Fibroblast of lung (primary cell): ENCODE results near the gene UCHL3.

Experiments used
- EZH2 ChIP-seq: IDR thresholded peaks from 2 replicates; pipeline ENCODE4 v1.5.1; 2012; ENCODE audit warnings: low read length, control low read depth, mild to moderate bottlenecking; ENCODE audit errors: missing control alignments
- TF ChIP-seq, protein P1 (sequence below), 2 donors: IDR thresholded peaks in 1 of 2; conservative IDR thresholded peaks in 1 of 2; 1 replicate in 1 of 2; 2 replicates in 1 of 2; pipeline ENCODE4 v1.5.1; 2011 to 2012; ENCODE audit warnings: low read length in 2 of 2, control low read depth in 1 of 2, inconsistent platforms in 1 of 2, low read depth in 1 of 2, mild to moderate bottlenecking in 1 of 2

- no peak for TF ChIP-seq EZH2
- TF ChIP-seq, protein P1, sequence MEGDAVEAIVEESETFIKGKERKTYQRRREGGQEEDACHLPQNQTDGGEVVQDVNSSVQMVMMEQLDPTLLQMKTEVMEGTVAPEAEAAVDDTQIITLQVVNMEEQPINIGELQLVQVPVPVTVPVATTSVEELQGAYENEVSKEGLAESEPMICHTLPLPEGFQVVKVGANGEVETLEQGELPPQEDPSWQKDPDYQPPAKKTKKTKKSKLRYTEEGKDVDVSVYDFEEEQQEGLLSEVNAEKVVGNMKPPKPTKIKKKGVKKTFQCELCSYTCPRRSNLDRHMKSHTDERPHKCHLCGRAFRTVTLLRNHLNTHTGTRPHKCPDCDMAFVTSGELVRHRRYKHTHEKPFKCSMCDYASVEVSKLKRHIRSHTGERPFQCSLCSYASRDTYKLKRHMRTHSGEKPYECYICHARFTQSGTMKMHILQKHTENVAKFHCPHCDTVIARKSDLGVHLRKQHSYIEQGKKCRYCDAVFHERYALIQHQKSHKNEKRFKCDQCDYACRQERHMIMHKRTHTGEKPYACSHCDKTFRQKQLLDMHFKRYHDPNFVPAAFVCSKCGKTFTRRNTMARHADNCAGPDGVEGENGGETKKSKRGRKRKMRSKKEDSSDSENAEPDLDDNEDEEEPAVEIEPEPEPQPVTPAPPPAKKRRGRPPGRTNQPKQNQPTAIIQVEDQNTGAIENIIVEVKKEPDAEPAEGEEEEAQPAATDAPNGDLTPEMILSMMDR (conservative IDR thresholded peaks at IDR 0.05 in 1 of 2, IDR thresholded peaks at IDR 0.05 in 1 of 2; ENCODE audit: low read depth in 1 of 2, low read length in 2 of 2): no peak
Measured at GRCh38 chr13:75506018-75506417, 43.6 kb upstream of the UCHL3 start.
